ENCODE data around the gene CCR5.

Gene CCR5

GRCh38 chr3:46411271-46411670, 40.5 kb downstream of the CCR5 start:
- H3K4me1 ChIP-seq (ENCODE audit: insufficient read depth, low read length, severe bottlenecking): no peaks in the 10 kb centered on the region
- H3K4me3 ChIP-seq (ENCODE audit: low read depth, low read length, poor library complexity, severe bottlenecking): no peak overlapping the region
- no peaks in the 10 kb centered on the region; the same call in 1 of the 2 replicates for H3K27me3 ChIP-seq (ENCODE audit: insufficient read depth, low read length)
- H3K9ac ChIP-seq (ENCODE audit: low read length): no peak overlapping the region
- no peaks in the 10 kb centered on the region for H4K20me1 ChIP-seq (ENCODE audit: insufficient read depth, low read length)
- H3F3A ChIP-seq (ENCODE audit: insufficient read depth, low read length): no peaks in the 10 kb centered on the region
- no peaks in the 10 kb centered on the region for H3K79me2 ChIP-seq (ENCODE audit: insufficient read depth, low read length)
- H2AFZ ChIP-seq (ENCODE audit: low read length): no peak overlapping the region
- no peak overlapping the region for H3K27ac ChIP-seq (ENCODE audit: low read depth, low read length, poor library complexity, severe bottlenecking)
- no peaks in the 10 kb centered on the region for H3K9me2 ChIP-seq (ENCODE audit: low read depth, low read length)
- H3K4me2 ChIP-seq (ENCODE audit: low read length): no peak overlapping the region
- no peaks in the 10 kb centered on the region for H3K9me3 ChIP-seq (ENCODE audit: low read length)
- TF ChIP-seq EZH2 (IDR thresholded peaks at IDR 0.05; ENCODE audit: borderline replicate concordance, low read length) (no peak), CTCF (IDR thresholded peaks at IDR 0.05; ENCODE audit: low read length) (no peak)
- H3K36me3 ChIP-seq (ENCODE audit: insufficient read depth, low read length): no peaks in the 10 kb centered on the region

- Histone ChIP-seq H3K36me3 (ENCODE audit: insufficient read depth, low read length) (no peaks in the 10 kb centered on the region), H3F3A (ENCODE audit: insufficient read depth, low read length) (no peaks in the 10 kb centered on the region), H3K4me1 (ENCODE audit: insufficient read depth, low read length, severe bottlenecking) (no peaks in the 10 kb centered on the region), H3K4me2 (ENCODE audit: low read length) (no peak overlapping the region), H3K27ac (ENCODE audit: low read depth, low read length, poor library complexity, severe bottlenecking) (no peak overlapping the region), H2AFZ (ENCODE audit: low read length) (no peak overlapping the region), H3K9me2 (ENCODE audit: low read depth, low read length) (no peaks in the 10 kb centered on the region), H3K79me2 (ENCODE audit: insufficient read depth, low read length) (no peaks in the 10 kb centered on the region), H3K4me3 (ENCODE audit: low read depth, low read length, poor library complexity, severe bottlenecking) (no peak overlapping the region), H3K9ac (ENCODE audit: low read length) (no peak overlapping the region), H3K27me3 (ENCODE audit: insufficient read depth, low read length) (no peaks in the 10 kb centered on the region; the same call in 1 of the 2 replicates), H3K9me3 (ENCODE audit: low read length) (no peaks in the 10 kb centered on the region), H4K20me1 (ENCODE audit: insufficient read depth, low read length) (no peaks in the 10 kb centered on the region)
- no peak for TF ChIP-seq CTCF (IDR thresholded peaks at IDR 0.05; ENCODE audit: low read length)
- TF ChIP-seq EZH2 (IDR thresholded peaks at IDR 0.05; ENCODE audit: borderline replicate concordance, low read length): no peak
Measured at GRCh38 chr3:46412786-46413298, 42.1 kb downstream of the CCR5 start.

- H4K20me1 ChIP-seq (ENCODE audit: insufficient read depth, low read length): no peaks in the 10 kb centered on the region
- no peak overlapping the region for H2AFZ ChIP-seq (ENCODE audit: low read length)
- TF ChIP-seq EZH2 (IDR thresholded peaks at IDR 0.05; ENCODE audit: borderline replicate concordance, low read length) (no peak), CTCF (IDR thresholded peaks at IDR 0.05; ENCODE audit: low read length) (no peak)
- H3F3A ChIP-seq (ENCODE audit: insufficient read depth, low read length): no peaks in the 10 kb centered on the region
- H3K36me3 ChIP-seq (ENCODE audit: insufficient read depth, low read length): no peaks in the 10 kb centered on the region
- no peaks in the 10 kb centered on the region for H3K79me2 ChIP-seq (ENCODE audit: insufficient read depth, low read length)
- no peaks in the 10 kb centered on the region for H3K9me2 ChIP-seq (ENCODE audit: low read depth, low read length)
- H3K4me2 ChIP-seq (ENCODE audit: low read length): no peak overlapping the region
- H3K27ac ChIP-seq (ENCODE audit: low read depth, low read length, poor library complexity, severe bottlenecking): no peak overlapping the region
- H3K9me3 ChIP-seq (ENCODE audit: low read length): no peaks in the 10 kb centered on the region
- no peak overlapping the region for H3K4me3 ChIP-seq (ENCODE audit: low read depth, low read length, poor library complexity, severe bottlenecking)
- H3K27me3 ChIP-seq (ENCODE audit: insufficient read depth, low read length): no peaks in the 10 kb centered on the region; the same call in 1 of the 2 replicates
- H3K9ac ChIP-seq (ENCODE audit: low read length): no peak overlapping the region
- H3K4me1 ChIP-seq (ENCODE audit: insufficient read depth, low read length, severe bottlenecking): no peaks in the 10 kb centered on the region
Measured at GRCh38 chr3:46413951-46414350, 43.2 kb downstream of the CCR5 start.
